GM10847 (cell line): ENCODE measurements around the gene GNA12.

Experiments
- POLR2A ChIP-seq: IDR thresholded peaks from 2 replicates; pipeline ENCODE4 v1.6.1; 2011; ENCODE audit not compliant: insufficient read length; ENCODE audit errors: extremely low read depth

Gene GNA12

DNA sequence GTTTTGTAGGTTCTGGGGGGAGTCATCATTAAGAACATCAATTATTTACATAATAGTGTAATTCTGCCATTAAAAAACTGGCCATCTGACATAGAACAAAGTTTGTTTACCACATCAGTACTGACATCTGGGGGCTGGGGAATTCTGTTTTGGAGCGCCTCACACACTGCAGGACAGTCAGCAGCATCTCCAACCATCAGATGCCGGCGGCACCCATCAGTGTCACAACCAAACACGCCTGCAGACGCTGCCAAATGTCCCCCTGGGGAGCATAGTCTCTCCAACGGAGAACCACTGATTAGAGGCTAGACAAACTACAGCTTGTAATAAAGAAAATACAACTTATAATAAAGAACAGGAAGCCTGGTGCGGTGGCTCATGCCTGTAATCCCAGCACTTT, 26.0 kb downstream of the GNA12 start:
- no peak for TF ChIP-seq POLR2A

- no peak for TF ChIP-seq POLR2A
These were observed 26.7 kb downstream of the GNA12 start for GRCh38 chr7:2817456-2817855.

DNA sequence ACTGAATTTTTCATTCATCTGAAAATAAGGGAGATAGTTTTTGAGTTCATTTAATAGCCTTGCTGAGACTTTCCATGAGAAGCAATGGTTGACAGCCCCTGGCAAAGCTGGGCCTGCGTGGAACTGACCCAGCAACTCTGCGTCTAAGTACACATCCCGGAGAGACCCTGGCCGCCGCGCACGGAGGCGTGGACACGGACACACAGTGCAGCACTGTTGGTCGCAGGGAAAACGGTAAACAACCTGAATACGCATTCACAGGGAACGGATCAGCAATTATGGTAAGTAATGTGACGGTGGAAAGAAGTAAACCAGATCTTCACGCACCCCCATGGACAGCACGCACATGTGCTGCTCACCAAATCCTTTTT, 28.2 kb downstream of the GNA12 start:
- no peak for TF ChIP-seq POLR2A

GRCh38 chr7:2814946-2815874, 28.9 kb downstream of the GNA12 start:
- TF ChIP-seq POLR2A, result no peak

DNA sequence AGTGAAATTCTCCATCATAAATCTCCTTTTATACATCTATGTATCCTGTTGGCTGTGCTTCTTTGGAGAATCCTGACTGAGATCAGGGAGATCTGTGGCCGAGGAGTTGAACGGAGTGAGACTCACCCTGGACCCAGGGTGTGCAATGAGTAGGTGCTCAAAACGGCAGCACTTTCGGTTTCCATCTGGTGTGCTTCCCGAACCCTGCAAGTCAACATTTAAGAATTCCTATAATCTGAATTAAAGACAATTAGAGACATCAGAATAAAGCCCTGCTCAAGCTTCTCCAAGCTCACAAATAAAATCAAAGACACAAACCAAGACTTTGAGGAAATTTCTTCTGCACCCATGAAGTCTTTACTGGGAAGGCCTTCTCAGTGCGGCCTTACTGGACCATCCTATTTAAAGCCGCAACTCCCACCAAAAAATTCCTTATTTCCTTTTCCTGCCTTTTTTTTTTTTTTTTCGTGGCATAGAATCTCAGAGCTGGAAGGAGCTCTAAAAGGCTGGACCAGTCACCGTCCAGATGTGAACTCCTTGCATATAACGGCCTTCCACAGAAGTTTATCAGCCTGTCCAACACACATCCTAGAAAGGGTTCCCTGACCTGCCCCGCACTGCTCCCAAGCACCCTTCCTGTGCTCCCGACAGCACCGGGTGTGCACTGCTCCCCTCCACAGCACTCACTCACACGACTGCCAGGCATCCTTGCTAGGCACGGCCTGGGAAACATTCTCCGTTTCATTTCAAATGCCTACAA, 29.7 kb downstream of the GNA12 start:
- TF ChIP-seq POLR2A, result no peak

- TF ChIP-seq POLR2A, result no peak
These were observed 30.5 kb downstream of the GNA12 start for GRCh38 chr7:2813350-2814185.

- no peak for TF ChIP-seq POLR2A
These were observed 31.3 kb downstream of the GNA12 start for GRCh38 chr7:2812831-2813230.

DNA sequence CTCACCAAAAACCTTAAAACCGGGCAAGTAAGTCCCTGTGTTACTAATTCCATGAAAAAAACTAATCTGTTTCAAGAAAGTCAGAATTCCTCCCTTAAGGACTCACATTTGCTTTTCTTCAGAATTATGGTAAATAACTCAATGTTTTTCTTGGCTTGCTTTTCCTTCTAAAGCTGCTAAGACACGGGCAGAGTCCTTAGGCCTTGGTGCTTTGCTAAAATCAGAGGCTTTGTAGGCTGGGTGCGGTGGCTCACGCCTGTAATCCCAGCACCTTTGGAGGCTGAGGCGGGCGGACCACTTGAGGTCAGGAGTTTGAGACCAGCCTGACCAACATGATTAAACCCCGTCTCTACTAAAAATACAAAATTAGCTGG, 32.0 kb downstream of the GNA12 start:
- TF ChIP-seq POLR2A, result no peak

DNA sequence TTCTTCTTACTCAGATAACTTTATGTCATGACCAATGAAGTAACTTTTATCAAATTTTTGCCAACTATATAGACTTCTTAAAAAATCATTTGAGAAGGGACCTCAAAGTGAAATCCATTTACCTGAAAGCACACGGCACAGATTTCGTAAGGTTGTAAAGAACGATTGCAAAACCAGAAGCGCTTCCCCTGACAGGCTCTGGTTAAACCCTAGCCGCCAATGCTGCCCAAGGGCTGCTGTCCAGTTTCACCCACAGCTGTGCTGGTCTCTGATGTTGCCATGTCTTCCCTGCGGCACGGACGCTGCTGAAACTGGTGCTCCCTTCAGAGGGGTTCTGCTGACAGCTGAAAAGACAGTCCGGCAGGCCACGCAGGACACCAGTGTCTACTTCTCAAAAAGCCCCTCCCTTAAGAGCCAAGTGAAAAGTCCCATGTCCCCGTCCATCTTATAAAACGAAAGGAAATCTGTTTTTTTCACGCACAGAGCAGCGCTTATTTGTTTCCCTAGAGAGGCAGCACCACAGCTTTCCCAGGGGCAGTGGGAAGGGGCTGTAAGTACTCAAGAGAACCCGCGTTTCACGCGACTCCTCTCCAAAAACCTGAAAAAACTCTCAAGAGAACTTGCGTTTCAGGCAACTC, 32.5 kb downstream of the GNA12 start:
- no peak for TF ChIP-seq POLR2A

DNA sequence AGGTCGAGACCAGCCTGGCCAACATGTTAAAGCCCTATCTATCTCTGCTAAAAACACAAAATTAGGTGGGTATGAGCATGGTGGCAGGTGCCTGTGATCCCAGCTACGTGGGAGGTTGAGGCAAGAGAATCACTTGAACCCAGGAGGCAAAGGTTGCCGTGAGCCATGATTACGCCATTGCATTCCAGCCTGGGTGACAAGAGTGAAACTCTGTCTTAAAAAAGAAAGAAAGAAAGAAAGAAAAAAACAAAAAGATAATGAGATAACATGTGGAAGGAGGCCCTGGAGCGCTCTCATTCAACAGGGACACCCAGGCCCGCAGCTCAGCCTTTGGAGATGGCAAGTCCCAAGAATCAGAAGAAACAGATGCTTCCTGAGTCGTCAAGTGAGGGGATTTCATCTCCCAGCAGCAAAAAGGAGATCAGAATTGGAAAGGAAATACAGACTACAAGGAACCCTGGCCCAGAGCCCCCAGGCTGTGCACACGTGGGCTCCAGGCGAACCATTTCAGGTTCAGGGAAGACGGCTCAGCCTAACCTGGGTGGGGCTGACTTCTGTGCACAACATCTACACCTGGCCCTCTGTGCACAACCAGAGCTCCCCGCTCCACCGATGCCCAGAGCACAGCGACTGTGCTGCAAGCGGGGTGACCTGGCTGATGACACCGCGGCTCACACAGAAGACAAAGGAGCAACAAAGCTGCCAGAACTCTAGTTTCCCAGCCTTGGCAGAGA, 33.3 kb downstream of the GNA12 start:
- TF ChIP-seq POLR2A, result no peak

GRCh38 chr7:2809903-2810625, 34.0 kb downstream of the GNA12 start:
- no peak for TF ChIP-seq POLR2A

DNA sequence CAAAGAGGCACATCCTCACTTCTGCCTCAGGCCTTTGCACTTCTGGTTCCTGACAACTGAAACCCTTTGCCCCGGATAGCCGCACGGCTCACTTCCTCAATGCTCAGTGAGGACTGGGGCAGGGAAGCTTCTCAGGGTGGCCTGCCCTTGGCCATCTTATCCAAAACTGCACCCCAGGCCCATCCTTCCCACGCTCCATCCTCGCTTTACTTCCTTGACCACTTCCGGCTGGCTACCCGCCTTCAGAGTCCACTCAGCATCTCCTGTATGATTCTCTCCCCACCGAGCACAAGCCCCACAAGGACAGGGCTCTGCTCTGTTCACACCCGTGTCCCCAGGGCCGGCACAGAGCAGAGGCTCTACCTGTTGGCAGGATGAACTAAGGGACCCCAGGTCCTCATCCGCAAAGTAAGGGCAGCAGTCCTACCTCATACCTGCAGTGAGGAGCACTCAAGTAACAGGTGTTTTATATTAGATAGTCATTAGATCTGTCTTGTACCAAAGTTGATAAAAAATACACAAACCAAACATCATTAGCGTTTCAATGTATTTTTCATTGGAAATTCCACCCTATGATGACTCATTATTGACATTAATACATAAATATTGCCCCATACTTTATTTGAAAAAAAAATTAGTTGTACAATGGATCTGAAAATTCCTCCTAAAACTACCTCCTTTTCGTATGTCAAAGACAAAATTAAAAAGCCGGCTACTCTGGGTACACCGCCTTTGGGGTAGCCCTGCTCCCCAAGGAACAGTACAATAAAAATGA, 35.0 kb downstream of the GNA12 start:
- no peak for TF ChIP-seq POLR2A
